Activated CD4-positive, CD25-positive, alpha-beta regulatory T cell treated with anti-CD3 and anti-CD28 coated beads, Interleukin-2, amount 50 U/mL, for 24 hours (primary cell): ENCODE results near the gene PSMD2.
A peak's percentile ranks its signal among the peaks of the same experiment; 100 is the strongest.
"Not testable (repeated sequence)": the region's sequence is repeated elsewhere in the genome, so short reads cannot be mapped to it uniquely, and the experiment has no call there.

Source experiments
- ATAC-seq, 2 donors: fragments of 150-1000 bp; cut with Tn5 transposase; one replicate each; pipeline ENCODE4 v1.10.0; 2021; ENCODE audit warnings: mild to moderate bottlenecking in 1 of 2, moderate library complexity in 1 of 2

The PSMD2 gene

DNA sequence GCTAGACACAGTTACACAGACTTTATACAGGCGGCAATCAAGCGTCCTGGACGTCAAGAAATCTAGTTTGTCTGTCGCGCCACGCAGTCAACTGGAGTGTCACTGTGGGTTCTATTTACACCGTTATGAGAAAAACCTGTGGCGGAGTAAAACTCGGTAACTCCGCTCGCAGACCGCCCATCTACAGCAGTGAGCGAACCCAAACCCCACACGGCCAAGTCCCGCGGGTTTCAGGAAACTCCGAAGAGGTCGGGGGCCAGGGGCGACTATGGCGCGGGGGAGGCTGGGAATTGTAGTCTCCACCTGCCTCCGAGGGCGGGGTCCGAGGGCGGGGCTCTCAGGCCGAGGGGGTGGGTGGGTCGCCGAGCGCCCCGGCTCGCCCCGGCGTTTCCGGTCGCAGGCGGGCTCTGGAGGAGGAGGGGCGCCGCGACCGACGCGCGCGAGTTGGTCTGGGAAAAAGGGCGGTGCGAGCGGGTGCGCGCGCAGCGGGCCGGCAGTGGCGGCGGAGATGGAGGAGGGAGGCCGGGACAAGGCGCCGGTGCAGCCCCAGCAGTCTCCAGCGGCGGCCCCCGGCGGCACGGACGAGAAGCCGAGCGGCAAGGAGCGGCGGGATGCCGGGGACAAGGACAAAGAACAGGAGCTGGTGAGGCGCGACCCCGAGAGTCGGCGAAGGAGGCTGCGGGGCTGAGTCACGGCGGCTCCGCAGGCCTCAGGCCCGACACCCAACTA, at the start of gene PSMD2:
PSMD2 (plus strand) TSS at position 483 of the 729 bp plus-strand sequence; CDS start at position 509, 26 bp downstream.
- peak; percentile 92 to 98 for ATAC-seq

GRCh38 chr3:184249412-184250166, 49.5 kb upstream of the PSMD2 start, which contains the start of gene EEF1AKMT4:
EEF1AKMT4 (plus strand) TSS chr3:184249672; CDS start chr3:184249695, 23 bp downstream.
- peak; percentile 90 to 91 for ATAC-seq

DNA sequence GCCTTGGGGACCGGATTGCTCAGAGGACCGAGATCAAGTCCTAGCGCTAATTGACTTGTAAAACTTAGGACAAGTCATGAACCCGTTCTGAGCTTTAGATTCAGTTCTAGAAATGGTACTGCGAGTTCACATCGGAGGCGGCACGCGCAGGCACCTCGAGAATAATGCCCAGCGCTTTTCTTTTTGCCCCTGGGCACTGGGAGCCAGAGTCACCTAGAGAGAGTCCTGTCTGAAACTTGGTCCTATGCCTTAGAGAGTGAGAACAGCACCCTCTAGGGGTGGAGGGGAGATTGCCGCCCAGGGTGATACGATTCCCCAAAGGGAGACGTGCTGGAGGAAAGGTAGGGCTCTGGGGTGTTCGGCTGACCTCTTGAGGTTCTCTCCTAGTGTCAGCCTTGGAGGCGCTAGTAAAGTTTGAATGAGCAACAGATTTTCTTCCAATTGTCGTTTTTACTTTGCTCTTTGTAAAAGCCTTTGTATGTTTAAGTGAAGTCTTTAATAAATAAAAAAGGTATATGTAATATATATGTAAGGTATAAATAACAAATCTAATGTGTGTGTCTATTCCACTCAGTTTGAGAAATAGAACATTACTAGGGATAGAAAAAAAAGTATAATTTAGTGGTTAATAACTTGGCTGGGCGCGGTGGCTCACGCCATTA, 48.7 kb upstream of the PSMD2 start:
- peak; percentile 61 to 65 for ATAC-seq

GRCh38 chr3:184255291-184256039, 43.6 kb upstream of the PSMD2 start:
- peak; percentile 82 to 87 for ATAC-seq

GRCh38 chr3:184257083-184257915, 41.7 kb upstream of the PSMD2 start:
- no peak for ATAC-seq

DNA sequence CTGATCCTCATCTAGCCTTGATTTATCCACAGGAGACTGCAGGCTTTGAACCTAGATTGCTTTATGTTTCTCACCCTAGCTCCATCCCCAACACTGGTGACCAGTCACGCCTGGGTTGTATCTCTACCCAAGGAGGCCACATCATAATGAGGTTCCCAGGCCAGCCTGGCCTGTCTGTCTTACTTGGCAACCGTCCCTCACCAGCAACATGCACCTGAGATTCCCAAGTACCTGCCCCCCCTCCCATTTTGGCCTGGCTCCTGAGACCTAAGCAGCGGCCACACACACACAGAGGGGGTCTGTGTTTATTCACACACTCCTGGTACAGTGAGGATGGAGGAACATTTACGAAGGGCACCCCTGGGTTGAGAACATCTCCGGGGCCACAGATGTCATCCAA, 40.1 kb upstream of the PSMD2 start:
- ATAC-seq: no peak

- ATAC-seq: no peak
These were observed 39.6 kb upstream of the PSMD2 start for GRCh38 chr3:184259396-184259877.

DNA sequence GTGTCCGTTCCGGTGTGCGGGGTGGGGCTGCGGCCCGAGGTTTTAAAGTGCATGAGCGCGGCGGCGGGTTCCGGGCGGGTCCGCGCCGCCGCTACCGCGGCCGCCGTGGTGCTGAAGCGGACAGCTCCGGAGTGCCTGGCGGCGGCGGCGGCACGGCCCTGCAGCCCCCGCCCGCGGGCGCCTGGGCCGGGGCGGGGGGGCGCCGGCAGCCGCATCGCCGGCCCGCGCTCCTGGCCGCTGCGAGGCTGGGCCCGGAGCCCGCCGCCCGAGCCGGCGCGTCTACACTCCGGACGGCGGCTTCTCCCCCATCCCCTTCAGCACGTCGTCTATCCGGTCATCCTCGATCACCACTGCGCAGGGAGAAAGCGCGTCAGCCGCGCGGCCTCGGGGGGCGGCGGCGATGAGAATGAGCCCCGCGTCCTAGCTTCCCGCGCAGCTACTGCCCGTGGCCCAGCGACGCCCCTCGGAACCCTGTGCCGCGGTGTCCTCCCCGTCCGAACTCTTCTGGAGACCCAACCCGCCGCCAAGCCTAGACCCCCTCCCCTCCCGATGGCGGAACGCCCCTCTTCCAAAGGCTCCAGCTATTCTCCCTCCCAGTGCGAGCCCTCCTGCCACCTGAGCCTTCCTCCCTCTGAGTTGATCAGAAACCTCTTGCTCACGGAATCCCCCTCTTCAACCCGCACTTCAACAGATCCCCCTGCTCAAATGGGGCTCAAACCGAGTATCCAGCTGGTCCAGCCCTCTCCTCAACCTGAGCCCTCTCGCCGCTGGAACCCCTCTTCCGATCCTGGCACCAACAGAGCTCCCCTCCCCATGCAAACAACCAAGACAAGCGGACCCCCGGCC, 38.9 kb upstream of the PSMD2 start:
- ATAC-seq: peak; percentile 18 to 31

- no peak for ATAC-seq
These were observed 38.2 kb upstream of the PSMD2 start for GRCh38 chr3:184260724-184261269.

- ATAC-seq: peak; percentile 62 to 63
These were observed 37.7 kb upstream of the PSMD2 start, which contains the start of gene CAMK2N2 for GRCh38 chr3:184261270-184261853. CAMK2N2 (minus strand) TSS chr3:184261553; CDS start chr3:184261285, 268 bp downstream.

- ATAC-seq: peak; percentile 20 to 23
These were observed 36.9 kb upstream of the PSMD2 start for GRCh38 chr3:184261854-184262763.

- ATAC-seq: no peak
These were observed 36.3 kb upstream of the PSMD2 start for GRCh38 chr3:184262764-184263179.

DNA sequence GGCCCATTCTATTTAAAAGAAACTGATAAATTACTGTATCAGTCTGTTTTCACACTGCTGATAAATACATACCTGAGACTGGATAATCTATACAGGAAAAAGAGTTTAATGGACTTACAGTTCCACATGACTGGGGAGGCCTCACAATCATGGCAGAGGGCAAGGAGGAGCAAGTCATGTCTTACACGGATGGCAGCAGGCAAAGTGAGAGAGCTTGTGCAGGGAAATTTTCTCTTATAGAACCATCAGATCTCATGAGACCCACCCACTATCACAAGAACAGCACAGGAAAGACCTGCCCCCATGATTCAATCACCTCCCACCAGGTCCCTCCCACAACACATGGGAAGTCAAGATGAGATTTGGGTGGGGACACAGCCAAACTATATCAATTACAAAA, 31.8 kb upstream of the PSMD2 start:
- ATAC-seq: not testable (repeated sequence)

DNA sequence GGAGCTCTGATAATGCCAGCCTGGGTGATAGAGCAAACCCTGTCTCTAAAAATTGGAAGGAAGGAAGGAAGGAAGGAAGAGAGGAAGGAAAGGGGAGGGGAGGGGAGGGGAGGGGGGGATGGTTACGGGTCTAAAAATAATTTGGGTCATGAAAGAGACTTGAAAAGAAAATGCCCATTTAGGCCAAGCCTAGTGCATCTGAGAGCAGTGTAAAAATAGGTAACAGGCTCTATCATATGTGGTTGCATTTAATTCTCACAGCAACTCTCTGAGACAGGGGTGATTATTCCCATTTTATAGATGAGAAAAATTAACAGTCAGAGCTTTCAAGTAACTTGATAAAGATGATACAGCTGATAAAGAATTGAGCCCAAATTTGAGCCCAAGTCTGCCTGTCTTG, 26.8 kb upstream of the PSMD2 start:
- no peak for ATAC-seq

- ATAC-seq: no peak
These were observed 23.7 kb upstream of the PSMD2 start for GRCh38 chr3:184275381-184275701.

GRCh38 chr3:184275961-184276910, 22.8 kb upstream of the PSMD2 start, which contains the start of gene ECE2:
ECE2 (plus strand) TSS chr3:184276022; CDS start chr3:184276154, 132 bp downstream.
- no peak for ATAC-seq

- no peak for ATAC-seq
These were observed 21.7 kb upstream of the PSMD2 start for GRCh38 chr3:184277366-184277765.
